Duodenal mucosa (tissue), 2 donors: ENCODE data around the gene NDUFV3.
"Not testable (repeated sequence)": the region's sequence is repeated elsewhere in the genome, so short reads cannot be mapped to it uniquely, and the experiment has no call there.

Experiments used
- H3K27ac ChIP-seq: one replicate; pipeline ENCODE4 v1.7.0; 2013; ENCODE audit warnings: low read depth, low read length
- H3K27me3 ChIP-seq, 2 donors: one replicate each; pipeline ENCODE4 v1.7.0; 2013; ENCODE audit warnings: low read length in 2 of 2, control low read depth in 1 of 2; ENCODE audit not compliant: insufficient read depth in 2 of 2, control insufficient read depth in 1 of 2
- H3K36me3 ChIP-seq, 2 donors: one replicate each; pipeline ENCODE4 v1.7.0; 2013; ENCODE audit warnings: low read length in 2 of 2, control low read depth in 1 of 2; ENCODE audit not compliant: insufficient read depth in 2 of 2, control insufficient read depth in 1 of 2
- H3K4me1 ChIP-seq, 2 donors: one replicate each; pipeline ENCODE4 v1.7.0; 2013; ENCODE audit warnings: low read length in 2 of 2, control low read depth in 1 of 2; ENCODE audit not compliant: insufficient read depth in 2 of 2, control insufficient read depth in 1 of 2
- H3K4me3 ChIP-seq, 2 donors: one replicate each; pipeline ENCODE4 v1.7.0; 2013; ENCODE audit warnings: low read length in 2 of 2, low read depth in 1 of 2
- H3K9ac ChIP-seq, 2 donors: one replicate each; pipeline ENCODE4 v1.7.0; 2013; ENCODE audit warnings: low read length in 2 of 2, low read depth in 1 of 2
- H3K9me3 ChIP-seq, 2 donors: one replicate each; pipeline ENCODE4 v1.7.0; 2013; ENCODE audit warnings: low read length in 2 of 2, control low read depth in 1 of 2; ENCODE audit not compliant: control insufficient read depth in 1 of 2

Gene NDUFV3

GRCh38 chr21:42864286-42864685 lies 28.8 kb upstream of the NDUFV3 start:
- H3K4me1 ChIP-seq: no peaks in the 10 kb centered on the region
- H3K36me3 ChIP-seq: peaks cover 25 to 58% of the 10 kb centered on the region in 2 donors
- H3K4me3 ChIP-seq: no peak overlapping the region
- H3K9me3 ChIP-seq: no peaks in the 10 kb centered on the region
- H3K27ac ChIP-seq: no peak overlapping the region
- H3K9ac ChIP-seq: no peak overlapping the region
- H3K27me3 ChIP-seq: no peaks in the 10 kb centered on the region

DNA sequence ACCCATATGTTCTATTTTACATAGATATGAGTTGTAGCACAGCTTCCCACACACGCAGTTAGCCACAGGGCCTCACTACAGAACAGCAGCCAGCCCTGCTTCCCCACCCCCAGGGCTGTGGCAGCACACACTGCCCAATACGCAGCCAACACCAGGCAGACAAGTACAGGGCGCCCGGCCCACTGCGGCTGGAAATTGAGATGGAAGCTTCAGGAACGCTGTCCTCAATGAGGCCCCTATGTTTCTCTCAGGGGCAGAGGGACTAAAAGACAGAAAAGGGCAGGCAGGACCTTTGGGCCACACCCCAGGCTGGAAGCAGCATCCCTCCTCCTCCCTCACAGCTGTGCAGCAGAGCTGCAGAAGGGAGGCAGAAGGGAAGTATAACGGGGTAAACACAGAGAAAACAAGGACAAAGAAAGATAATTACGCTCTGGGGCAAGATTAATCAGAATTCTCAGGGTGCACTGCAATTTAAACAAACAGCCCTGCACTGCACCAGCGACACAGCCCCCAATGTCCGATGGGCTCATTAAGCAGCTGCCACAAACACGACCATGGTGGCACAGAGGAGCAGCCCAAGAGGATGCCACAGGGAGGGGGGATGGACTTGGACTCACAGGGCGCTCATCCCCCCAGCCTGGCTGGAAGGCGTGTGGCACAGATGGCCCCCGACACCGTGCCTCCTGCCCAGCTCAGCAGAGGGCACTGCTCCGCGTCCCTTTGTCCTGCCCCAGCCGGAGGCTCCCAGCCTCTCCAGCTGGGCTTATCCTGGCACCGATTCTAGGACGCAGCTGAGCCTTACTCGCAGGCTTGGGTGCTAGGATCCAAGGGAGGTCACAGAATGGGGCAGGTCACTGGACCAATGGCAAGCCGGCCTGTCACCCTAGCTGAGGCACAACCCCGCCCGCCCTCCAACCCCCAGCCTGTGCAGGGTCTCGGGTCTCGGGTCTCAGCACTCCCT lies 28.0 kb upstream of the NDUFV3 start:
- H3K36me3 ChIP-seq: peaks cover 25 to 55% of the 10 kb centered on the region in 2 donors
- H3K27ac ChIP-seq: no peak overlapping the region
- H3K4me1 ChIP-seq: no peaks in the 10 kb centered on the region
- no peak overlapping the region for H3K9ac ChIP-seq
- no peaks in the 10 kb centered on the region for H3K27me3 ChIP-seq
- H3K4me3 ChIP-seq: no peak overlapping the region
- no peaks in the 10 kb centered on the region for H3K9me3 ChIP-seq

- H3K4me3 ChIP-seq: no peak overlapping the region
- H3K9ac ChIP-seq: no peak overlapping the region
- H3K27ac ChIP-seq: no peak overlapping the region
- no peaks in the 10 kb centered on the region for H3K9me3 ChIP-seq
- H3K27me3 ChIP-seq: no peaks in the 10 kb centered on the region
- H3K4me1 ChIP-seq: no peaks in the 10 kb centered on the region
- H3K36me3 ChIP-seq: peaks cover 26 to 53% of the 10 kb centered on the region in 2 donors
Observed at GRCh38 chr21:42865776-42866160, 27.3 kb upstream of the NDUFV3 start.

- Histone ChIP-seq H3K9ac (no peak overlapping the region), H3K9me3 (no peaks in the 10 kb centered on the region), H3K27me3 (no peaks in the 10 kb centered on the region), H3K4me1 (no peaks in the 10 kb centered on the region), H3K4me3 (no peak overlapping the region), H3K27ac (no peak overlapping the region), H3K36me3 (peaks cover 26 to 56% of the 10 kb centered on the region in 2 donors)
Observed at GRCh38 chr21:42868196-42868595, 24.9 kb upstream of the NDUFV3 start.

GRCh38 chr21:42873096-42873495 lies 20.0 kb upstream of the NDUFV3 start:
- no peak overlapping the region for H3K27ac ChIP-seq
- H3K27me3 ChIP-seq: no peaks in the 10 kb centered on the region
- peaks cover 31 to 53% of the 10 kb centered on the region in 2 donors for H3K36me3 ChIP-seq
- peaks cover 3 to 4% of the 10 kb centered on the region in 2 donors for H3K4me1 ChIP-seq
- H3K4me3 ChIP-seq: no peak overlapping the region
- H3K9ac ChIP-seq: no peak overlapping the region
- no peaks in the 10 kb centered on the region for H3K9me3 ChIP-seq

GRCh38 chr21:42875811-42876210 lies 17.3 kb upstream of the NDUFV3 start:
- peaks cover 13 to 18% of the 10 kb centered on the region in 2 donors for H3K4me1 ChIP-seq
- not testable (repeated sequence) for H3K27ac ChIP-seq, H3K27me3 ChIP-seq, H3K9ac ChIP-seq, H3K4me3 ChIP-seq, H3K9me3 ChIP-seq
- H3K36me3 ChIP-seq: peaks cover 21 to 30% of the 10 kb centered on the region in 2 donors

DNA sequence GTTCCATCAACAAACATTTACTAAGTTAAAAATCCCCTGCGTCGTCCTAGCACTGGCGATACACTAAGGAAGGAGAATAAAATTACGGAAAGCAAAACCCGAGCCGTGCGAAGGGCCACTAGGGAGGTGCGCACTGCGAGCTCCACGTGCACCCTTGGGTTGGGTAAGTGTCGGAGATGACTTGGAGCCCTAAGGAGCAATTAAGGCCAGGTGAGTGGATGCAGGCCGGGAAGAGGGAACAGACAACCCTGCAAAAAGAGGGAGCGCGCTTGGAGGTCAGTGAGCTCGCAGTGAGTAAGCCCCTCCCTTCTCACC lies 14.5 kb upstream of the NDUFV3 start:
- H3K27ac ChIP-seq: peak overlapping the region; percentile 79
- peaks cover 6 to 8% of the 10 kb centered on the region in 2 donors for H3K36me3 ChIP-seq
- peak overlapping the region; percentile 89 to 94 for H3K4me3 ChIP-seq

DNA sequence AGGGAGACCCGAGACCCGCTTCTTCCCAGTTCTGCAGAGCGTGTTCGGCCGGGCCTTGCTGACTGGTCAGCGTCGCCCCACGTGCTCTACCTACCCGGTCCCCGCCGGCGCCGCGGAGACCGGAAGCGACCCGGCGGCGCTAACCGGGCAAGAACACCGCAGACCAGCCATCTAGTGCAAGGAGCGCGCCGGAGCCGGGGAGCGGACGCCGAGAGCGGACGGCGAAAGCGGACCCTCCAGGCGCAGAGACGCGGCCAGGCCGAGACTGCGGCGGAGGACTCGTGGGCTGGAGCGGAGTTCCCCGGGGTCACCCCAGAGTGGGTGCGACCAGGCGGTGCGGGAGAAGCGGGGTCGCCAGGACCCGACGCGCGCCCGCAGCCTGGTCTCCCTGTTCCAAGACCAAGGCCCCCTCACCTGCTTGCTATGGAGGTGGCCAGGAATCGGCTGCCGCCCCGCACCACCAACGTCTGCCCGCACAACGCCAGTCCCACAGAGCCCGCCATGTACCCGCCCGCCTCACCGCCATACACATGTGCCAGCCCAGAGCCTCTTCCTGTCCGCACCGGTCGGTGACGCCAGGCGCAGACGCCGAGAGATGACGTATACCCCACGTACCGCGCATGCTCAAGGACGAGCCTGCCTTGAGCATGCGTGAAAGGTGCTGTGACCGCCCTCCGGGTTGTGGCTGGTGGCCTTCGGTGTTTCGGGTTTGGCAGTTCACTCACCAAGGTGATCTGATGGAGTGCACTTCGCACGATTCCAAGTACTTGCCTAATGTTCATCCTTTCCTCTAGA lies 13.9 kb upstream of the NDUFV3 start, which contains the start of gene WDR4:
TSS of gene WDR4 (minus strand) at position 547 of the 795 bp plus-strand sequence. CDS start at position 503, 44 bp downstream.
- Histone ChIP-seq H3K27ac (peak within 1 kb of the TSS; percentile 79), H3K9me3 (no peaks in the 10 kb centered on the region), H3K9ac (peak within 1 kb of the TSS; percentile 87 to 88), H3K4me1 (peaks cover 13 to 18% of the 10 kb centered on the region in 2 donors), H3K27me3 (no peaks in the 10 kb centered on the region), H3K36me3 (peaks cover 4% of the 10 kb centered on the region in 2 donors), H3K4me3 (peak within 1 kb of the TSS; percentile 89 to 94)

More for the DNA sequence above, 14.5 kb upstream of the NDUFV3 start:
- peak overlapping the region; percentile 87 to 88 for H3K9ac ChIP-seq
- H3K4me1 ChIP-seq: peaks cover 13 to 18% of the 10 kb centered on the region in 2 donors
- no peaks in the 10 kb centered on the region for H3K9me3 ChIP-seq
- no peaks in the 10 kb centered on the region for H3K27me3 ChIP-seq

DNA sequence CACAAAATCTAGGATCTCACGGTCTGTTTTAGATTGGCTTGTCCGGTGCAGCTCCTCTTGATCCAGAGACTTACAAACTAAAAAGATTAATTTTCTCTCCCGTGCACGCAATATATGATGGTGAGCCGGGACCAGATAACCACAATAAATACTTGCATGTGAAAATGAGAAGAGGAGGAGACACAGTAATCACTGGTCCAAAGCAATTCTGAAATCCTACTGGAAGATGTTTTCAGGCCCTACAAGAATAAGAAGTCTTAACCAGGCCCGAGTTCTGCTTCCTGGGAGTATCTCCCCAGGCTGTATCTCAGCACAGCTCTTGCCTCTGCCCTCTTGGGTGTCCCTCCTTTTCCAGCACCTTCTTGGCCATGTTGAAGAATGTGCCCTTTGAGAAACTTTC lies 12.8 kb upstream of the NDUFV3 start:
- Histone ChIP-seq H3K27me3 (no peaks in the 10 kb centered on the region), H3K27ac (no peak overlapping the region), H3K4me3 (peak overlapping the region; percentile 89 to 94), H3K9me3 (no peaks in the 10 kb centered on the region), H3K4me1 (peaks cover 13 to 18% of the 10 kb centered on the region in 2 donors), H3K9ac (peak overlapping the region; percentile 87 to 88), H3K36me3 (peaks cover 3 to 4% of the 10 kb centered on the region in 2 donors)

- Histone ChIP-seq H3K4me1 (peaks cover 7% of the 10 kb centered on the region in 2 donors), H3K9ac (no peak overlapping the region), H3K4me3 (no peak overlapping the region), H3K36me3 (no peaks in the 10 kb centered on the region), H3K9me3 (no peaks in the 10 kb centered on the region), H3K27ac (no peak overlapping the region), H3K27me3 (no peaks in the 10 kb centered on the region)
Observed at GRCh38 chr21:42883921-42884320, 9.2 kb upstream of the NDUFV3 start.
